ENCODE measurements around the gene ZFP36L1.

The ZFP36L1 gene

GRCh38 chr14:68792979-68793733, at the start of gene ZFP36L1:
Gene ZFP36L1, minus strand, starts transcription at chr14:68793067. Its CDS starts 129 bp downstream, at chr14:68792938.
- TF ChIP-seq CTCF (IDR thresholded peaks at IDR 0.05), result no peak

- TF ChIP-seq CTCF (IDR thresholded peaks at IDR 0.05), result no peak
Measured at GRCh38 chr14:68842298-68842697, 49.4 kb upstream of the ZFP36L1 start.

- TF ChIP-seq CTCF (IDR thresholded peaks at IDR 0.05), result no peak
Measured at GRCh38 chr14:68841016-68841809, 48.3 kb upstream of the ZFP36L1 start.

- TF ChIP-seq CTCF (IDR thresholded peaks at IDR 0.05), result no peak
Measured at GRCh38 chr14:68840454-68840853, 47.6 kb upstream of the ZFP36L1 start.

GRCh38 chr14:68836082-68836481, 43.2 kb upstream of the ZFP36L1 start:
- no peak for TF ChIP-seq CTCF (IDR thresholded peaks at IDR 0.05)

GRCh38 chr14:68834816-68835215, 41.9 kb upstream of the ZFP36L1 start:
- TF ChIP-seq CTCF (IDR thresholded peaks at IDR 0.05), result no peak

- no peak for TF ChIP-seq CTCF (IDR thresholded peaks at IDR 0.05)
Measured at GRCh38 chr14:68828698-68829097, 35.8 kb upstream of the ZFP36L1 start.

Measured in LNCAP (cell line).